Heart right ventricle (tissue), 16 donors: ENCODE results near the gene ZNF583. TPM values are rescaled to one million over a fixed set of nuclear protein-coding genes. Genes with fewer than 3 reads are reported as not detected.

Source experiments
- ATAC-seq, 8 donors: fragments of 200-7000 bp; cut with Tn5 transposase; one replicate each; pipeline ENCODE4 v1.9.1; 2020; ENCODE audit warnings: mild to moderate bottlenecking in 8 of 8, moderate library complexity in 8 of 8, moderate number of reproducible peaks in 1 of 8
- DNase-seq, 2 donors: peaks; one replicate each; pipeline ENCODE4 v3.0.0-alpha.2; 2020
- H3K27ac ChIP-seq, 10 donors: fragments of 200-600 bp; sonication (generic) in 2 of 10; one replicate each; pipeline versions ENCODE4 v1.5.0 to v1.8.0; 2020 to 2022; ENCODE audit warnings: mild to moderate bottlenecking in 3 of 10
- H3K27me3 ChIP-seq, 7 donors: fragments of 200-600 bp; one replicate each; pipeline ENCODE4 v1.8.0; 2021 to 2022; ENCODE audit warnings: mild to moderate bottlenecking in 2 of 7
- H3K36me3 ChIP-seq, 9 donors: fragments of 200-600 bp; sonication (generic) in 1 of 9; one replicate each; pipeline versions ENCODE4 v1.5.0 to v1.8.0; 2020 to 2022; ENCODE audit warnings: mild to moderate bottlenecking in 2 of 9
- H3K4me1 ChIP-seq, 9 donors: fragments of 200-600 bp; sonication (generic) in 1 of 9; one replicate each; pipeline versions ENCODE4 v1.5.0 to v1.8.0; 2020 to 2022; ENCODE audit warnings: mild to moderate bottlenecking in 4 of 9
- H3K4me3 ChIP-seq, 10 donors: fragments of 200-600 bp; sonication (generic) in 2 of 10; one replicate each; pipeline versions ENCODE4 v1.5.0 to v1.8.0; 2020 to 2022; ENCODE audit warnings: mild to moderate bottlenecking in 7 of 10, moderate library complexity in 2 of 10
- H3K9me3 ChIP-seq, 11 donors: fragments of 200-600 bp in 10 of 11; sonication (generic) in 2 of 11; one replicate each; pipeline versions ENCODE4 v1.5.0 to v1.8.0; 2013 to 2022; ENCODE audit warnings: mild to moderate bottlenecking in 2 of 11, control low read depth in 1 of 11, moderate library complexity in 1 of 11
- WGBS, 2 donors: extraction: QIAGEN DNeasy Blood & Tissue Kit; methylation state at CpG; one replicate each; pipeline ENCODE4 v1.1.7; 2013; ENCODE audit warnings: inconsistent platforms in 1 of 2; 5-methylcytosine and 5-hydroxymethylcytosine counted together
- intact Hi-C, 10 donors: fragments of 100-400 bp; cut with DNase I; formaldehyde crosslinking; loops; one replicate each; pipeline versions ENCODE4 v1.11.1 to v1.14.2; 2022
- polyA plus RNA-seq, 2 donors: library from polyadenylated mRNA; stranded (reverse); fragments of 200-250 nt; gene quantifications; one replicate each; pipeline ENCODE4 v1.2.3, GENCODE V29; 2013
- total RNA-seq, 10 donors: library from RNA; stranded (reverse); fragmentation: NEBNext Ultra II Directional in 3 of 10; extraction: Animal tissue kit (Norgen Biotek cat#: 25700) in 3 of 10; gene quantifications; one replicate each; pipeline versions ENCODE4 v1.2.1 to v1.2.4, GENCODE V29; 2021 to 2023
- TF ChIP-seq, protein P1 (sequence below), 9 donors: fragments of 200-600 bp; sonication (generic) in 2 of 9; IDR thresholded peaks; one replicate each; pipeline versions ENCODE4 v1.5.0 to v1.8.0; 2021 to 2022; ENCODE audit warnings: antibody characterized with exemption in 9 of 9, mild to moderate bottlenecking in 5 of 9, moderate library complexity in 1 of 9
- donor health status: Arrhythmogenic right ventricular cardiomyopathy.
- donor health status: ischemic (EF 13 %, LVEDD 7.1; RV severe dilation, severe dysfunction).
- donor health status: healthy with polysubstance abuse.
- donor health status: DM: no; HTN: yes; CAD: no.
- donor health status: DM: no; HTN: no; CAD: no.
- donor health status: ischemic (EF 25% LVEDD 6.9; RV normal size, moderate dysfunction).
- donor health status: ischemic (EF 25% LVEDD 5.7; RV mildly dilated, moderate dysfunction).
- donor health status: healthy.
- donor health status: DM: yes; HTN: yes; CAD: no.
- donor health status: Ischemic cardiomyopathy.
- donor health status: ischemic (EF 35%, LVEDD 5.7; RV mildly dilated, moderate dysfunction).
- donor health status: nonischemic (EF 11% LVEDD 7.7; RV severe dilation, severe dysfunction).
- donor health status: DM: yes; HTN: yes; CAD: no.
- donor health status: PGD.
- donor health status: ischemic (EF 29% LVEDD 5.4; RV normal size, mild dysfunction).
- donor health status: nonischemic (EF 23%, LVEDD 6.1; RV moderate dilation, normal function).

The ZNF583 gene
- total and polyA plus RNA-seq, 12 donors: 2.6 to 7.1 (median 5.2) TPM

DNA sequence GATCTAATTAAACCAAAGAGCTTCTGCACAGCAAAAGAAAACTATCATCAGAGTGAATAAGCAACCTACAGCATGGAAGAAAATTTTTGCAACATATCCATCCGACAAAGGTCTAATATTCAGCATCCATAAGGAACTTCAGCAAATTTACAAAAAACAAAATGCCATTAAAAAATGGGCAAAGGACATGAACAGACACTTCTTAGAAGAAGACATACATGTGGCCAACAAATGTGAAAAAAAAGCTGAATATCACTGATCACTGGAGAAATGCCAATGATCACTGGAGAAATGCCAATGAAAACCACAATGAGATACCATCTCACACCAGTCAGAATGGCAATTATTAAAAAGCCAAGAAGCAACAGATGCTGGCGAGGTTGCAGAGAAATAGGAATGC, 43.3 kb upstream of the ZNF583 start:
- H3K4me3 ChIP-seq: no peak overlapping the region
- peaks cover 0 to 68% (median 19%) of the 10 kb centered on the region in 11 donors for H3K9me3 ChIP-seq
- ATAC-seq: no peak
- H3K36me3 ChIP-seq: peaks cover 0 to 24% (median 0%) of the 10 kb centered on the region in 9 donors
- no peaks in the 10 kb centered on the region for H3K27me3 ChIP-seq
- WGBS, 2 donors: 94 to 99% methylated on average over 2 of the region's 2 CpGs
- DNase-seq: no peak
- intact Hi-C loops: no loop called here
- no peak overlapping the region for H3K27ac ChIP-seq
- H3K4me1 ChIP-seq: no peaks in the 10 kb centered on the region
- TF ChIP-seq, protein P1, sequence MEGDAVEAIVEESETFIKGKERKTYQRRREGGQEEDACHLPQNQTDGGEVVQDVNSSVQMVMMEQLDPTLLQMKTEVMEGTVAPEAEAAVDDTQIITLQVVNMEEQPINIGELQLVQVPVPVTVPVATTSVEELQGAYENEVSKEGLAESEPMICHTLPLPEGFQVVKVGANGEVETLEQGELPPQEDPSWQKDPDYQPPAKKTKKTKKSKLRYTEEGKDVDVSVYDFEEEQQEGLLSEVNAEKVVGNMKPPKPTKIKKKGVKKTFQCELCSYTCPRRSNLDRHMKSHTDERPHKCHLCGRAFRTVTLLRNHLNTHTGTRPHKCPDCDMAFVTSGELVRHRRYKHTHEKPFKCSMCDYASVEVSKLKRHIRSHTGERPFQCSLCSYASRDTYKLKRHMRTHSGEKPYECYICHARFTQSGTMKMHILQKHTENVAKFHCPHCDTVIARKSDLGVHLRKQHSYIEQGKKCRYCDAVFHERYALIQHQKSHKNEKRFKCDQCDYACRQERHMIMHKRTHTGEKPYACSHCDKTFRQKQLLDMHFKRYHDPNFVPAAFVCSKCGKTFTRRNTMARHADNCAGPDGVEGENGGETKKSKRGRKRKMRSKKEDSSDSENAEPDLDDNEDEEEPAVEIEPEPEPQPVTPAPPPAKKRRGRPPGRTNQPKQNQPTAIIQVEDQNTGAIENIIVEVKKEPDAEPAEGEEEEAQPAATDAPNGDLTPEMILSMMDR (IDR thresholded peaks at IDR 0.05): no peak

DNA sequence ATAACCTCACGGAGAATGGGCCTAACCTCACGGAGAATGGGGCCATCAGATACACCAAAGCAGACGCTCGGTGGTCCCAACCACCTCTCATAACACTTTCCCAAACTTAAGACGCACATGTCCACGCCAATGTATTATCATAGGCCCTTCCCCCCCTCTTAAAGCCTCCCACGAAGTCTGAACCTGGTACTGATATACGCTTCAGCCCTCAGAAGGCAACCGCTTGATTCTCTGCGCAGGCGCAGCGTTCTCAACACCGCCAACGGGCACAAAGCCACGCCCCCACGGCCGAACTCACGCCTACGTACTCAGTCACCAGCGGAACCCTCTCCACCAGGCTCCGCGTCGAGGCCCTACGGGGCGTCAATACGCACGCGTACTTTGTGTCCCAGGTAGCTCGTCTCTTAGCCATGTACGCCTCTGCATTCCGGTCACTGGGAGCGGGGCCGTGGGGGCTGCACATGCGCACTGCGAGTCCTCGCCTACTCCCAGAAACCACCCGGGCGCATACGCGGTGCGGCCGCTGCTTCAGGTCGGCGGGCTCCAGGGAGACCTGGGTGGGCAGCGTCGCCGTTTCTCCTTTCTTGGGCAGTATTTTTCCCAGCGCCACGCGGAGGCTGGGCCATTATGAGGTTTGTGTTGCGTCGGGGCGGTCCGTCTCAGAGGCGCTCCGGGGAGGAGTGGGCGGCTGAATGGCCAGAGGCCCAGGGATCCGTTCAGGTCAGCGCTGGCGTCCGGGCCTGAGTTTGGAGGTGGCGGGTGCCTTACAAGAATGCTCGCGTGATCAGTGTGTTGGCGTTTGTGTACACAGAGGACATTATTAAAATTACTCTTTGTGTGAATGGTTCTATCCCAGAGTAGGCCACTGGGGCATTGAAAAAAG, 36.1 kb upstream of the ZNF583 start:
- Histone ChIP-seq H3K27ac (peak overlapping the region; percentile 76 to 95 (median 90)), H3K9me3 (peaks cover 0 to 68% (median 12%) of the 10 kb centered on the region in 11 donors), H3K36me3 (peaks cover 0 to 37% (median 12%) of the 10 kb centered on the region in 9 donors), H3K4me3 (peak overlapping the region; percentile 48 to 87 (median 74)), H3K4me1 (peaks cover 2 to 26% (median 18%) of the 10 kb centered on the region in 9 donors), H3K27me3 (no peaks in the 10 kb centered on the region)
- intact Hi-C loops: loop anchor here in 1 of 10 donors (2.0 kb wide), 1 partner anchor 53 kb away; the partner anchor contains the start of gene ZSCAN5A
- DNase-seq (peak; percentile 94 to 95), ATAC-seq (peak; percentile 97 to 100 (median 98))
- TF ChIP-seq, protein P1 (IDR thresholded peaks at IDR 0.05): no peak
- WGBS, 2 donors: 4 to 5% methylated on average over 65 of the region's 65 CpGs

DNA sequence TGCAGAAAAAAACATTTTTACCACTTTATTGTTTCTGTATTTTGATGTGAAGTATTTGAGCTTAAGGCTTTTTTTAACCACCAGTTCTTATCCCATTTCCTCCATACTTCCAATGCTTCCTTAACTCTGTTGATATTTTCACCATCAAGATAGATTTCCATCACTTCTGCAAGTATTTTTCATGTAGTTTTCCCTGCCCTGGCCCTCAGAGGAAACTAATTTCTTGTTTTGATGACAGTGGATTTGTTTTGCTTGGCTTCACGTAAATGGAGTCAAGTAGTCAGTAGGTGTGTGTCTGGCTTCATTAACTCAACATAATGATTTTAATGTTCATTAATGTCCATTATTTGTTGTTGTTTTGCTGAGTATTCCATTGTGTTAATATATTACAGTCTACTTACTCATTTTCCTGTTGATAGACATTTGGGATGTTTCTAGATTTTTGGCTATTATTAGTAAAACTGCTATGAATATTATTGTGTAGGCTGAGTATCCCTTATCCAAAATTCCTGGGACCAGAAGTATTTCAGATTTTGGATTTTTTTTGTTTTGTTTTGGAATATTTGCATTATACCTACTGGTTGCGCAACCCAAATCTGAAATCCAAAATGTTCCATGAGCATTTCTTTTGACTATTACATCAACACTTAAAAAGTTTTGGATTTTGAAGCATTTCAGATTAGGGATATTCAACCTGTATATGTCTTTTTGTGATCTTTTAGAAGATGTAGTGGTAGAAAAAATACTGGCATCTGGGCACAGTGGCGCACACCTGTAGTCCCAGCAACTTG, 34.1 kb upstream of the ZNF583 start:
- Histone ChIP-seq H3K27me3 (no peaks in the 10 kb centered on the region), H3K4me1 (peaks cover 2 to 26% (median 18%) of the 10 kb centered on the region in 9 donors), H3K4me3 (no peak overlapping the region), H3K9me3 (peaks cover 0 to 68% (median 0%) of the 10 kb centered on the region in 11 donors), H3K27ac (no peak overlapping the region), H3K36me3 (peaks cover 0 to 57% (median 32%) of the 10 kb centered on the region in 9 donors)
- WGBS, 2 donors: 97 to 100% methylated on average over 3 of the region's 3 CpGs
- intact Hi-C loops: loop anchor here in 1 of 10 donors (2.0 kb wide), 1 partner anchor 55 kb away; the partner anchor contains the start of gene ZSCAN5A
- TF ChIP-seq, protein P1 (IDR thresholded peaks at IDR 0.05): no peak
- ATAC-seq (no peak), DNase-seq (no peak)

DNA sequence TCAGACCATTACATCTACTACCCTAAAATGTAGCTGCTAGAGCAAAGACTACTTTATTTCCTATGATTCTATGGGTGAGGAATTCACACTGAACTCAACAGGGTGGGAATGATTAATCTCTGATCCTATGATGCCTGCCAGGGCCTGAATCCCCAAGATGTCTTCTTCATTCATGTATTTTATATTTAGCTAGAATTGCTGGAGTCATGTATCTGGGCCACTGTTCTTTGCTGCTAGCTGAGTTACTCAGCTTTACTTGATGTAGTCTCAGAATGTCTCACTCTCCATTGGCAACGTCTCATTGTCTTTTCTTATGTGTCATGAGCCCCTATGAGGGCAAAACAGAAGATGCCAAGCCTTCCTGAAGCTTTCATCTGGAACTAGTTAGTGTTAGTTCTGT, 31.9 kb upstream of the ZNF583 start:
- Histone ChIP-seq H3K36me3 (peaks cover 0 to 79% (median 52%) of the 10 kb centered on the region in 9 donors), H3K27ac (no peak overlapping the region), H3K4me1 (peaks cover 2 to 26% (median 18%) of the 10 kb centered on the region in 9 donors), H3K9me3 (peaks cover 0 to 72% (median 9%) of the 10 kb centered on the region in 11 donors), H3K27me3 (no peaks in the 10 kb centered on the region), H3K4me3 (no peak overlapping the region)
- intact Hi-C loops: no loop called here
- no peak for DNase-seq
- 90 to 95% methylated on average over 1 of the region's 1 CpG for WGBS, 2 donors
- TF ChIP-seq, protein P1 (IDR thresholded peaks at IDR 0.05): no peak
- no peak for ATAC-seq
